ENCODE measurements around the gene PPP2R1B.

The PPP2R1B gene

GRCh38 chr11:111795334-111795985 lies 29.3 kb upstream of the PPP2R1B start:
- peak; percentile 19 for DNase-seq (ENCODE audit: low read depth)
- no peak overlapping the region for H3K4me3 ChIP-seq (ENCODE audit: low read length)

GRCh38 chr11:111793863-111794262 lies 27.7 kb upstream of the PPP2R1B start:
- no peak for TF ChIP-seq CTCF (IDR thresholded peaks at IDR 0.05; ENCODE audit: insufficient read depth, low read depth, low read length, missing control alignments)
- H3K4me3 ChIP-seq (ENCODE audit: low read length): no peak overlapping the region
- DNase-seq (ENCODE audit: low read depth): peak; percentile 94

More at GRCh38 chr11:111795334-111795985, 29.3 kb upstream of the PPP2R1B start:
- TF ChIP-seq CTCF (IDR thresholded peaks at IDR 0.05; ENCODE audit: insufficient read depth, low read depth, low read length, missing control alignments): no peak

- no peak for DNase-seq (ENCODE audit: low read depth)
- no peak for TF ChIP-seq CTCF (IDR thresholded peaks at IDR 0.05; ENCODE audit: insufficient read depth, low read depth, low read length, missing control alignments)
- H3K4me3 ChIP-seq (ENCODE audit: low read length): no peak overlapping the region
These were observed 26.8 kb upstream of the PPP2R1B start for GRCh38 chr11:111792955-111793500.

- no peak for TF ChIP-seq CTCF (IDR thresholded peaks at IDR 0.05; ENCODE audit: insufficient read depth, low read depth, low read length, missing control alignments)
- no peak overlapping the region for H3K4me3 ChIP-seq (ENCODE audit: low read length)
- no peak for DNase-seq (ENCODE audit: low read depth)
These were observed 26.1 kb upstream of the PPP2R1B start for GRCh38 chr11:111792314-111792713.

GRCh38 chr11:111788464-111788863 lies 22.3 kb upstream of the PPP2R1B start:
- no peak overlapping the region for H3K4me3 ChIP-seq (ENCODE audit: low read length)
- no peak for DNase-seq (ENCODE audit: low read depth)
- TF ChIP-seq CTCF (IDR thresholded peaks at IDR 0.05; ENCODE audit: insufficient read depth, low read depth, low read length, missing control alignments): no peak

- DNase-seq (ENCODE audit: low read depth): no peak
- no peak for TF ChIP-seq CTCF (IDR thresholded peaks at IDR 0.05; ENCODE audit: insufficient read depth, low read depth, low read length, missing control alignments)
- H3K4me3 ChIP-seq (ENCODE audit: low read length): no peak overlapping the region
These were observed 21.9 kb upstream of the PPP2R1B start for GRCh38 chr11:111788051-111788450.
